Uterus (tissue), 2 donors: Measurements from ENCODE around the gene PLCB3.

ENCODE experiments used
- POLR2A ChIP-seq, 2 donors: fragments of 450-650 bp; IDR thresholded peaks; one replicate each; pipeline ENCODE4 v1.6.1; 2016; ENCODE audit warnings: antibody characterized with exemption in 2 of 2, mild to moderate bottlenecking in 1 of 2, moderate library complexity in 1 of 2
- TF ChIP-seq, protein P1 (sequence below), 4 experiments: fragments of 200-600 bp in 2 of 4; fragments of 450-650 bp in 2 of 4; sonication (generic) in 2 of 4; IDR thresholded peaks; one replicate each; pipeline ENCODE4 v1.5.1; 2016 to 2019; ENCODE audit warnings: antibody characterized with exemption in 4 of 4, mild to moderate bottlenecking in 2 of 4, moderate library complexity in 1 of 4

- TF ChIP-seq, protein P1, sequence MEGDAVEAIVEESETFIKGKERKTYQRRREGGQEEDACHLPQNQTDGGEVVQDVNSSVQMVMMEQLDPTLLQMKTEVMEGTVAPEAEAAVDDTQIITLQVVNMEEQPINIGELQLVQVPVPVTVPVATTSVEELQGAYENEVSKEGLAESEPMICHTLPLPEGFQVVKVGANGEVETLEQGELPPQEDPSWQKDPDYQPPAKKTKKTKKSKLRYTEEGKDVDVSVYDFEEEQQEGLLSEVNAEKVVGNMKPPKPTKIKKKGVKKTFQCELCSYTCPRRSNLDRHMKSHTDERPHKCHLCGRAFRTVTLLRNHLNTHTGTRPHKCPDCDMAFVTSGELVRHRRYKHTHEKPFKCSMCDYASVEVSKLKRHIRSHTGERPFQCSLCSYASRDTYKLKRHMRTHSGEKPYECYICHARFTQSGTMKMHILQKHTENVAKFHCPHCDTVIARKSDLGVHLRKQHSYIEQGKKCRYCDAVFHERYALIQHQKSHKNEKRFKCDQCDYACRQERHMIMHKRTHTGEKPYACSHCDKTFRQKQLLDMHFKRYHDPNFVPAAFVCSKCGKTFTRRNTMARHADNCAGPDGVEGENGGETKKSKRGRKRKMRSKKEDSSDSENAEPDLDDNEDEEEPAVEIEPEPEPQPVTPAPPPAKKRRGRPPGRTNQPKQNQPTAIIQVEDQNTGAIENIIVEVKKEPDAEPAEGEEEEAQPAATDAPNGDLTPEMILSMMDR (IDR thresholded peaks at IDR 0.05): no peak
- TF ChIP-seq POLR2A (IDR thresholded peaks at IDR 0.05): no peak
Observed at GRCh38 chr11:64235437-64236161, 15.7 kb upstream of the PLCB3 start.
